ENCODE results near the gene RPL37.
"Not testable (repeated sequence)": the region's sequence is repeated elsewhere in the genome, so short reads cannot be mapped to it uniquely, and the experiment has no call there.

Gene RPL37

DNA sequence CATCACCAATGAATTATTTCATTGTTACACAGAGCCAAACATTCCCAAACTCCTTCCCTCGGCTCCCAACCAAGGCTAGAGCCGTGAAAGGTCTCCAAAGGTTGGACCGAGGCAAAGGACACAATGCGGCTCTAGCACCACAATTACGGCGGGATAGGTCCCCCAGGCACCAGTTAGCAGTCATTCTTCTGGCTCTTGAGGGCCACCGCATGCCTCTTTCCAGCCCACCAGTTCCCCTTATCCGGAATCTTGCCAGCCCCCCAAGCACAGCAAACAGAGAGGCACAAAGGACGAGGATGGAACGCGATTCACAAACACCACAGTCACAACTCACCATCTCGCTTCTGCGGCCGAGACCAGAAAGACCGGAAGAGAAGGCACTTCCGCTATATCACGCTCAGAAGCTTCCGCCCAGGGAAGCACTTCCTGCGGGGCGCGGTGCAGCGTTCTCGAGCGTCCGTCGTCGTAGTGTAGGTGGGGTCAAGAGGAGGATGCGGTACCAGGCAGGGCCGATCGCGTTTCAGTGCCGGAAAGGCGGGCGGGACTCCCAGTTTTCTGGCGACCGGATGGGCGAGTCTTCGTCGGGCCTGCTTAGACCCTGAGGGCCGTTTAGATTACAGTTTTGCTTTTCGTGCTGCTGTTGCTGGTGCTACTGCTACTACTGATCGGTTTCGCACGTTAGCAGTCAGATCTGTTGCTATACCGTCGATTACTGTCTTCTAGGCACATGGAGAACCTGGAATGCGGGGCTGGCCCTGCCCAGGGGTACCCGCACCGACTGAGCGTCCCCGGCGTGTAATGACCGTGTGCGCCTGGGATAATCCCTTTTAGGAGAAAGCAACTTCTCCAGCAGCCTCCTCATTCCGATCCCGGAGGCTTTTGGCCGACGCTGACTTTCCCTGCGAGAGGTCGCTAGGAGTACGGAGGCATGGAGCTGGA lies at the start of gene RPL37:
RPL37 (minus strand) TSS at position 374 of the 939 bp plus-strand sequence; CDS start at position 337, 37 bp downstream.
- DNase-seq = peak; percentile 98

- DNase-seq = peak; percentile 7
These were observed 48.0 kb upstream of the RPL37 start for GRCh38 chr5:40883051-40883450.

DNA sequence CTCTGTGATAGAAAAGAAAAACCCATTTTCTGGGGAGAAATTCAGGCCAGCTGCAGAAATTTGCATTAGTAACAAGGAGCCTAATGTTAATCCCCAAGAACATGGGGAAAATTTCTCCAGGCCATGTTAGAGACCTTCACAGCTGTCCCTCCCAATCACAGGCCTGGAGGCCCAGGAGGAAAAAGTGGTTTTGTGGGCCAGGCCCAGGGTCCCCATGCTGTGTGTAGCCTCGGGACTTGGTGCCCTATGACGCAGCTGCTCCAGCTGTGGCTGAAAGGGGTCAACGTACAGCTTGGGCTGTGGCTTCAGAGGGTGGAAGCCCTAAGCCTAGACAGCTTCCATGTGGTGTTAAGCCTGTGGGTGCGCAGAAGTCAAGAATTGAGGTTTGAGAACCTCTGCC lies 47.3 kb upstream of the RPL37 start:
- peak; percentile 13 for DNase-seq

DNA sequence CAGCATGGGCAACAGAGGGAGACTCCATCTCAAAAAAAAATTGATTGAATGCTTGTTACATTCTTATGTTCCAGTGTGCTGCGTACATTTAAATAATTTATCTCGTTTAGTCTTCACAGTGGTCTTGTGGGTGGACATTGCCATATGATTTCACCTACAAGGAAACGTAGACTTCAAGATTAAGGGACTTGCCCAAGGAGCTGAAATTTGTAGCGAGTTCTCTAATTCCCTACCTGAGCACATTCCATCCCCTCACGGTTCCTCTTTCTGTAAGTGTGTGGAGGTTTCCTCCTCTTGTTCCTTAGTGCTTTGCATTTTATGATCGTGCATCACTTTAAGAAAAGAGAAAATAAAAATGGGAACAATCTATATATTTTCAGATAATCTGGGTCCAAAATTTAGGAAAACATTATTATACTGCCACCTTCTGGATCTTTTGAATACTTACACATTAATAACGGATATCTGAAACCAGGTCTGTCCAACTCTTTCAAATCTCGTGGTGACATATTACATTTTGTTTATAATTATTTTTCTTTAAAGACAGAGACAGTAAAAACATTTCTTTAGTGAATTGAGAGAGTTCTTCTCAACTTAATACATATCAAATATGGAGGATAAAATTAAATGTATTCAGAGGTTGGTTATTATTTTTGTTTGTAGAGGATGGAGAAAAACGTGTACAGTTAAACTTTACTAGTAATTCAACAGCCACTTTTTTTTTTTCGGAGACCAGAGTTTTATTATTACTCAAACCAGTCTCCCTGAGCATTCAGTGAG lies 44.3 kb upstream of the RPL37 start:
- DNase-seq = no peak

GRCh38 chr5:40877371-40877988 lies 42.5 kb upstream of the RPL37 start:
- DNase-seq = peak; percentile 53

DNA sequence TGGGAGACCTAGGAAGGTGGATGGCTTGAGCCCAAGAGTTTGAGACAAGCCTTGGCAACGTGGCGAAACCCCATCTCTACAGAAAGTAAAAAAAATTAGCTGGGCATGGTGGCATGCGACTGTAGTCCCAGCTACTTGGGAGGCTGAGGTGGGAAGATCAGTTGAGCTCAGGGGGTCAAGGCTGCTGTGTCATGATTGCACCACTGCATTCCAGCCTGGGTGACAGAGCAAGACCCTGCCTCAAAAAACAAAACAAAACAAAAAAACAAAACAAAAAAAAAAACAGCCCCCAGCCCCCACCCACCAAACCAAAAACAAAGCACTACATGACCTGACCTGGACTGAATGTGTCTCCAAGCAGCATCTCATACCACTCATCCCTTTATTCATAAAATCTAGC lies 40.9 kb upstream of the RPL37 start:
- DNase-seq = peak; percentile 19

- DNase-seq = peak; percentile 6
These were observed 38.4 kb upstream of the RPL37 start for GRCh38 chr5:40873286-40873880.

DNA sequence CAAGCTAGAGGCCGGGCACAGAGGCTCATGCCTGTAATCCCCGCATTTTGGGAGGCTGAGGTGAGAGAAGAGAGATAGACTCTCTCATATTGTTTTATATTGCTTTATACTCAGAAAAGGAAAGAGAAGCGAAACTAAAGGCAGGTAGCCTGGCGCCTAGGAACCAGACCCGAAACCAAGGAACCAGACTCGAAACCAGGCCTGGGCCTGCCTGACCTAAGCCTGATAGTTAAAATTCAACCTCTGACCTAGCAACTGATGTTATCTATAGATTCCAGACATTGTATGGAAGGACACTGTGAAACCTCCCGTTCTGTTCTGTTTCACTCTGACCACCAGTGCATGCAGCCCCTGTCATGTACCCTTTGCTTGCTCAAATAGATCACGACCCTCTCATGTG lies 37.2 kb upstream of the RPL37 start:
- peak; percentile 46 for DNase-seq

DNA sequence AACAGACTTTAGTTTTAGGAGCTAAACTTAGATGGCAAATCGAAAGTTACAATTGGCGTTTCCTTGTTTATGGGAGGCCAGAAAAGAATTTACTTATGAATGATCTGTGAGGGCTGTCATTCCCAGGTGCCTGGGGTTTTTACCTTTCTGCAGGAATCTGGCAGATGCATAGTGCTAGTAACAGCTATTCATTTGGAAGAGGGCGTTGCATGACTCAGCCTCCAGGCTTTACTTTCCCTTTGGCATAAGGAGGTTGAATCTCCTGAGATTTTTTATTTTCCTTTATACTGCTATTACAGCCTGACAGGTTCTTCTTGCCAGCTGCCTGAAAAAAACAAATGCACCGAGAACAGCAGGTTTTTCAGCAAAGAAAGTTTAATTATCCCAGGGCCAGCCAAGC lies 36.2 kb upstream of the RPL37 start:
- DNase-seq = peak; percentile 45

DNA sequence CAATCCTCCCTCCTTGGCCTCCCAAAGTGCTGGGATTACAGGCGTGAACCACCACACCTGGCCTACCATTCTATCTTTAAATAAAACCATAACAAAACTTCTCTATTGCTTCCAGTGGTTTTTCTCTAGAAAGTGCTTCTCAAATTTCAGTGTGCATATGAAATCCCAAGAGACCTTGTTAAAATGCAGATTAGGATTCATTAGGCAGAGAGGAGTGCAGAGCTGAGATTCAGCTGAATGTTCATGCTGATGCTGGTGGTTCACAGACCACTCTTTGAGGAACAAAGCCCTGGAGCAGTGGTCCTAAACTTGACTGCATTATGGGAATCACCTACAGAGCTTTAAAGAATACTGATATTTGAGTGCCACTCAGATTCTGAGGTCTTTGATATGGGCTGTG lies 34.4 kb upstream of the RPL37 start:
- no peak for DNase-seq

DNA sequence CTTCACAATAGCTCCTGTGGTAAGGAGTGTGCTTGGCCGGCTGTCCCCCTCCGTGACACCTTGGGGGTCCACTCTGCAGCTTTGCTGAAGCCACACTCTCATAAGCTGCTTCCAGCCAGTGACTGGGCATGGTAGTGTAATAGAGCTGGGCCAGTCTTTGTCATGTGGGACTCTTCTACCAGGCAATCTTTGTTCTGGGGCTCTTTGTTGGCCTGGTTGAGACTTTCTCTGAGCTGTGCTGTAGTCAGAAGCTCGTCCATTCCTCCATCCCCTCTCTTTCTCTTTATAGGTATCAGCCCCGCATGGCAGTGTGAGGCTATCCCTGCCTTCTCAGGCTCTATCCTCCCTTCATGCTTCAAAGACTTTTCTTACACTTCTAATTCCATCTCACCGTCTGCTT lies 31.8 kb upstream of the RPL37 start:
- no peak for DNase-seq

DNA sequence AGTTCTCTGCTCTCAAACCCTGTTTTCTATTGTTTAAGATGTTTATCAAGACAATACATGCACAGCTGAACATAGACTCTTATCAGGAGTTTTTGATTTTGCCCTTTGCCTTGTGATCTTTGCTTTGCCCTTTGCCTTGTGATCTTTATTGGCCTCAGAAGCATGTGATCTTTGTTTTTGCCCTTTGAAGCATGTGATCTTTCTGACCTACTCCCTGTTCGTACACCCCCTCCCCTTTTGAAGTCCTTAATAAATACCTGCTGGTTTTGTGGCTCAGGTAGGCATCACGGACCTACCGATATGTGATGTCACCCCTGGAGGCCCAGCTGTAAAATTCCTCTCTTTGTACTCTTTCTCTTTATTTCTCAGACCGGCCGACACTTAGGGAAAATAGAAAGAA lies 30.0 kb upstream of the RPL37 start:
- DNase-seq = not testable (repeated sequence)

- no peak for DNase-seq
These were observed 25.7 kb upstream of the RPL37 start for GRCh38 chr5:40860711-40861110.

- DNase-seq = no peak
These were observed 18.7 kb upstream of the RPL37 start for GRCh38 chr5:40853632-40854192.

DNA sequence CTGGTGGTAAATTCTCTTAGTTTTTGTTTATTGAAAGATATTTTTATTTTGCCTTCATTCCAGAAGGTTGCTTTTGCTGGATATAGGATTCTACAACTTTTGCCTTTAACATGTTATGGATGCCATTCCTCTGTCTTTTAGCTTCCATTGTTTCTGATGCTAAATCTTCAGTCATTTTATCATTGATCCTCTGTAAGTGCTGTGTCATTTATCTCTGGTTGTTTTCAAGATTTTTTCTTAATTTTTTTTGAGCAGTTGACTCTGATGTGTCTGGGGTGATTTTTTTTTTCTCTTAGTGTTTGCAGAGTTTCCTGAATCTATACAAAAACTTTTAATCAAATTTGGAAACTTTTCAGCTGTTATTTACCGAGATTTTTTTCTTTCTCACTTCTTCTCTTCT lies 12.5 kb upstream of the RPL37 start:
- no peak for DNase-seq

DNA sequence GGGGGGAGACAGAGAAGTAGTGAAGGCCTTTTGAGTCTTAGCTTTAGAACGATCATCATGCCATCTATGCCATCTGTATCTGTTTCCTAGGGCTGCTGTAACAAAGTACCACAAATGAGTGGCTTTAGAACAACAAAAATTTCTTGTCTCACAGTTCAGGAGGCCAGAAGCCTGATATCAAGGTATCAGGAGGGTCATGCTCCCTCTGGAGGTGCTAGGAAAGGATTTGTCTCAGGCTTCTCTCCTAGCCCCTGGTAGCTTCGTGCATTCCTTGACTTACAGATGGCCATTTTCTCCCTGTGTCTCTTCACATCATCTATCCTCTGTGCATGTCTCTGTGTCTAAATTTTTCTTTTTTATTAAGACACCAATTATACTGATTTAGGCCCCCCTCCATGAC lies 11.3 kb upstream of the RPL37 start:
- peak; percentile 10 for DNase-seq

DNA sequence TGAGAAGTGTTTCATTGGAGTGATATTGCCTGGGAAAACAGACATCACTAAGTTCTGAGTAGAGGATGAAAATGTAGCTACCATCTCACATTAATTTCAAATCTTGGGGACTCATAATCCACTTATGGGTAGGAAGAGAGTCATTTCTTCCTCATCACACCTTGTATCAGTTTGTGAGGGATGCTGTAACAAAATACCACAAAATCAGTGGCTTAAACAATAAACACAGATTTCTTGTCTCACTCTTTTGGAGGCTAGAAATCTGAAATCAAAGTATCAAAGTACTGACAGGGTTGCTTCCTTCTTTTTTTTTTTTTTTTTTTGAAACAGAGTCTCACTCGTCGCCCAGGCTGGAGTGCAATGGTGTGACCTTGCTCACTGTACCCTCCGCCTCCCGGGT lies 9.5 kb upstream of the RPL37 start:
- no peak for DNase-seq

DNA sequence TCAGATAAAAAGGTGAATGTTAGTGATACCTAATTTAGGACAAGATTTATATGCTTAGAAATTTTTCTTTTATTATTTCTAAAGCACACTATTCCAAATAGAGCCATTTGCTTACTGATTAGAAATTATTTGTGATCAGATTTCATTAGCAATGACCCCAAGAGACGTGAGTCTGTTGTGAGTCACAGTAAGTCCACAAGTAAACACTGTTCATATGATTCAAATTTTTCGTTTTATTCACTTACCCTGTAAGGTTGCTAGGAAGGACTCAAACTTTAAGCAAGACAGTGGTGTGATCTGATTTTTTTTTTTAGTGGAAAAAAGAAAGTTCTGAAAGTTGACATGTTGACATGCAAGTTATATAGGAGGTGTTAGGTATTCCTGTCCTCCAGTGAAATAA lies 7.3 kb upstream of the RPL37 start:
- DNase-seq = no peak

- no peak for DNase-seq
These were observed 6.2 kb upstream of the RPL37 start, which contains the start of gene CARD6 for GRCh38 chr5:40841068-40841805. Gene CARD6, plus strand, starts transcription at chr5:40841367. Its CDS starts 16 bp downstream, at chr5:40841383.

DNA sequence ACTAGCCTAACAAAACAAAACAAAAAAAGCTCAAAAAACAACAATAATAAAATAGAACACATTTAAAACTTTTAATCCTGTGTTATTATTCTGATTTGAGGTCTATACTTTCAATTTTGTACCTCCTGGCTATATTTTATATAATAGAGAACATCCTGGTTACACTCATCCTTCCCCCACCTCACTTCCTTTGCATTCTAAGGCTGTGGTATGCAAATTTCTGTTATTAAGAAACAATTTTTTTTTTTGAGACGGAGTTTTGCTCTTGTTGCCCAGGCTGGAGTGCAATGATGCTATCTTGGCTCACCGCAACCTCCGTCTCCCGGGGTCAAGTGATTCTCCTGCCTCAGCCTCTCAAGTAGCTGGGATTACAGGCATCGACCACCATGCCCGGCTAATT lies 3.1 kb upstream of the RPL37 start:
- DNase-seq = no peak

GRCh38 chr5:40834391-40834848 lies 602 bp downstream of the RPL37 start:
- DNase-seq = no peak

DNA sequence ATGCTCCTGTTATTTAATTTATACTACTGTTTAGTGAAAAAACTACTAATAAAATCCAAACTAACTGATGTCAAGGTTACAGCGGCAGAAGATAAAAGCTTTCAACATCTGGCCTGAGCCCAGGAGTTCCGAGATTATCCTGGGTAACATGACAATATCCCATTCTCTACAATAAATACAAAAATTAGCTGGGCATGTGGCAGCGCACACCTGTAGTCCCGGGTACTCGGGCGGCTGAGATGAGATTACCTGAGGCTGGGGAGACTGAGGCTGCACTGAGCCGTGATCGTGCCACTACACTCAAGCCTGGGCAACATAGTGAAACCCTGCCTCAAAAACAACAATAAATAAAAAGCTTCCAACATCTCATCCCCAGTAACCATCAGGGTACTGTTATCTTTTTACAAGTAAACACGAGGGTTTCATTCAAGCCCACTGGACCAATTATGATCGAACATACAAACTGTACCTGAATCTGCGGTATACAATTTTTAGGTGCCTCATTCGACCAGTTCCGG lies 1.3 kb downstream of the RPL37 start:
- no peak for DNase-seq
